Natural killer cell (primary cell): ENCODE results near the gene GNAI2. TPM values are rescaled to one million over a fixed set of nuclear protein-coding genes. Genes with fewer than 3 reads are reported as not detected.

Experiments
- ATAC-seq, 3 donors: fragments of 150-1000 bp in 2 of 3; fragments of 200-7000 bp in 1 of 3; cut with Tn5 transposase; 1 replicate in 1 of 3; 2 replicates in 2 of 3; pipeline ENCODE4 v1.10.0; 2021; ENCODE audit warnings: mild to moderate bottlenecking in 2 of 3, moderate library complexity in 2 of 3
- DNase-seq, 2 donors: peaks; one replicate each; pipeline versions ENCODE4 v3.0.0 to v3.0.0-alpha.2; 2013 to 2021; ENCODE audit warnings: mixed read lengths in 1 of 2
- H3K27ac ChIP-seq: one replicate; pipeline ENCODE4 v1.5.1; 2013; ENCODE audit warnings: mild to moderate bottlenecking, low read length
- H3K27me3 ChIP-seq: one replicate; pipeline ENCODE4 v1.6.1; 2013; ENCODE audit warnings: low read length; ENCODE audit not compliant: control insufficient read depth, insufficient read depth
- H3K36me3 ChIP-seq: one replicate; pipeline ENCODE4 v1.6.1; 2013; ENCODE audit warnings: low read length; ENCODE audit not compliant: control insufficient read depth, insufficient read depth
- H3K4me1 ChIP-seq: one replicate; pipeline ENCODE4 v1.6.1; 2013; ENCODE audit warnings: low read length; ENCODE audit not compliant: control insufficient read depth, insufficient read depth
- H3K4me3 ChIP-seq: one replicate; pipeline ENCODE4 v1.5.1; 2013; ENCODE audit warnings: low read length
- H3K9me3 ChIP-seq: one replicate; pipeline ENCODE4 v1.6.1; 2013; ENCODE audit warnings: low read length; ENCODE audit not compliant: control insufficient read depth, insufficient read depth
- H3K27ac Mint-ChIP-seq, 2 donors: one replicate each; pipeline ENCODE4 v1.8.0; 2022; ENCODE audit warnings: mild to moderate bottlenecking in 2 of 2, mixed read lengths in 2 of 2, moderate library complexity in 1 of 2
- H3K27me3 Mint-ChIP-seq, 2 donors: one replicate each; pipeline ENCODE4 v1.8.0; 2022; ENCODE audit warnings: low read depth in 2 of 2, mixed read lengths in 2 of 2
- H3K36me3 Mint-ChIP-seq: one replicate; pipeline ENCODE4 v1.8.0; 2022; ENCODE audit warnings: mixed read lengths
- H3K4me1 Mint-ChIP-seq, 2 donors: one replicate each; pipeline ENCODE4 v1.8.0; 2022; ENCODE audit warnings: mixed read lengths in 2 of 2
- H3K4me3 Mint-ChIP-seq: one replicate; pipeline ENCODE4 v1.8.0; 2022; ENCODE audit warnings: mild to moderate bottlenecking, moderate library complexity, mixed read lengths
- H3K9me3 Mint-ChIP-seq, 2 donors: one replicate each; pipeline ENCODE4 v1.8.0; 2022; ENCODE audit warnings: mixed read lengths in 2 of 2
- CTCF ChIP-seq: fragments of 200-600 bp; IDR thresholded peaks from one replicate; pipeline ENCODE4 v1.8.0; 2022; ENCODE audit warnings: antibody characterized with exemption
- WGBS: methylation state at CpG from one replicate; pipeline ENCODE4 v1.1.7; 2013; ENCODE audit warnings: missing lambda C conversion rate; ENCODE audit not compliant: insufficient coverage; 5-methylcytosine and 5-hydroxymethylcytosine counted together
- intact Hi-C: fragments of 100-400 bp; cut with micrococcal nuclease; formaldehyde crosslinking; loops from one replicate; pipeline ENCODE4 v1.14.2; 2022
- total RNA-seq, 4 donors: library from RNA; stranded (reverse); fragments of 120-200 nt in 1 of 4; gene quantifications; one replicate each; pipeline versions ENCODE4 v1.2.3 to v1.2.4, GENCODE V29; 2013 to 2022

The GNAI2 gene
- total RNA-seq, result 100 to 1,000 TPM; 428 to 467 (median 447) TPM
- 278 TPM for total RNA-seq (2013)

GRCh38 chr3:50235716-50236483 lies at the start of gene GNAI2:
GNAI2 (plus strand) TSS chr3:50236204; CDS start chr3:50236336, 132 bp downstream.
- Mint-ChIP-seq H3K27ac (peak within 1 kb of the TSS; percentile 95 to 96), H3K27me3 (no peaks in the 10 kb centered on the region), H3K4me3 (peak within 1 kb of the TSS; percentile 98), H3K36me3 (no peaks in the 10 kb centered on the region), H3K9me3 (no peaks in the 10 kb centered on the region), H3K4me1 (peaks cover 32 to 49% of the 10 kb centered on the region in 2 donors)
- intact Hi-C loops, result loop anchor here (1.0 kb wide), 1 partner anchor 9 kb away; no protein-coding TSS in a partner anchor
- TF ChIP-seq CTCF, result no peak
- H3K27me3 ChIP-seq, result no peaks in the 10 kb centered on the region
- peak within 1 kb of the TSS; percentile 87 for H3K27ac ChIP-seq
- H3K36me3 ChIP-seq, result peaks cover 17% of the 10 kb centered on the region
- no peaks in the 10 kb centered on the region for H3K9me3 ChIP-seq
- under 1% methylated on average over 75 of the region's 75 CpGs for WGBS
- ATAC-seq (peak; percentile 85 to 97 (median 88)), DNase-seq (peak; percentile 98 to 99)
- peaks cover 50% of the 10 kb centered on the region for H3K4me1 ChIP-seq
- H3K4me3 ChIP-seq, result peak within 1 kb of the TSS; percentile 96

GRCh38 chr3:50187750-50188149 lies 48.3 kb upstream of the GNAI2 start:
- TF ChIP-seq CTCF, result no peak
- Histone ChIP-seq H3K4me1 (peaks cover 3% of the 10 kb centered on the region), H3K9me3 (no peaks in the 10 kb centered on the region), H3K4me3 (no peak overlapping the region), H3K27ac (no peak overlapping the region), H3K27me3 (peaks cover under 1% of the 10 kb centered on the region), H3K36me3 (no peaks in the 10 kb centered on the region)
- intact Hi-C loops, result no loop called here
- ATAC-seq, result no peak
- Mint-ChIP-seq H3K4me1 (no peaks in the 10 kb centered on the region), H3K36me3 (no peaks in the 10 kb centered on the region), H3K27ac (no peak overlapping the region), H3K4me3 (no peak overlapping the region), H3K9me3 (no peaks in the 10 kb centered on the region), H3K27me3 (no peaks in the 10 kb centered on the region)
- no peak for DNase-seq
- 89% methylated on average over 12 of the region's 19 CpGs for WGBS

- no peaks in the 10 kb centered on the region for H3K9me3 ChIP-seq
- H3K27ac ChIP-seq, result no peak overlapping the region
- intact Hi-C loops, result no loop called here
- Mint-ChIP-seq H3K27me3 (peaks cover 0 to under 1% of the 10 kb centered on the region in 2 donors), H3K9me3 (no peaks in the 10 kb centered on the region), H3K4me3 (no peak overlapping the region), H3K27ac (no peak overlapping the region), H3K36me3 (no peaks in the 10 kb centered on the region), H3K4me1 (peaks cover 0 to under 1% of the 10 kb centered on the region in 2 donors)
- WGBS, result 18% methylated on average over 5 of the region's 5 CpGs
- no peak overlapping the region for H3K4me3 ChIP-seq
- DNase-seq (peak in 1 of 2 donors; percentile 54), ATAC-seq (no peak)
- peaks cover 16% of the 10 kb centered on the region for H3K4me1 ChIP-seq
- H3K27me3 ChIP-seq, result peaks cover 12% of the 10 kb centered on the region
- TF ChIP-seq CTCF, result no peak
- H3K36me3 ChIP-seq, result no peaks in the 10 kb centered on the region
Observed at GRCh38 chr3:50189274-50189673, 46.7 kb upstream of the GNAI2 start.
